Measurements from ENCODE around the gene TMEM243. TPM values are rescaled to one million over a fixed set of nuclear protein-coding genes. Genes with fewer than 3 reads are reported as not detected.
"Not testable (repeated sequence)": the region's sequence is repeated elsewhere in the genome, so short reads cannot be mapped to it uniquely, and the experiment has no call there.

Gene TMEM243
- total RNA-seq, result 10 to 100 TPM; 70.1 to 72.9 TPM

DNA sequence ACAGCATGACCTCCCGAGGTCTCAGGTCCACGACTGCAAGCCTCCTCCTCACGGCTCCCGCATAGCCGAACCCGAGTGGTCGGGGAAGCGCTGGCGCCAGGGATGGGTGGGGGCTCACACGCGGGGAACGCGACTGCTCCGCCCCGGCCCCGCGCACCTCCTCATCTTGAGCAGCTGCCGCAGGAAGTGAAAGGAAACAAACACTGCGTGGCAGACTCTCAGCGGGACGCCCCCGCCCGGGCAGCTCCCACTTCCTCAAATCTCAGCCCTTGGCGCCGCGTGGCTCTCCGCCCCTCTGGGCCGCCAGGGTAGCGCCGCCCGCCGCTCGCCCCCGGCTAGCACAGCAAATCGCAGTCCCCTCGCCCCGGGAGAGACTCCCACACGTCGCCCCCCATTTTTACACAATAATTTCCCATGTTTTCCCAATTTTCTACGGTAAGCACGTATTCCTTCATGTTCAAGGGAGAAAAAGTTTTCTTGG is at the start of gene TMEM243:
Gene TMEM243, minus strand, starts transcription at position 188 of the 481 bp plus-strand sequence. CDS start 229 bp downstream, outside the sequence.
- ChIA-PET POLR2A (interaction anchor here (1.0 to 6.4 kb wide), 5 partner anchors 9 to 161 kb away, joined by 4 to 67 read pairs (median 5); partner anchors contain the start of genes DMTF1 and ELAPOR2), CTCF (interaction anchor here (0.9 to 1.5 kb wide), 3 partner anchors 11 to 67 kb away, joined by 3 to 8 read pairs (median 3); partner anchors contain the start of gene DMTF1)

DNA sequence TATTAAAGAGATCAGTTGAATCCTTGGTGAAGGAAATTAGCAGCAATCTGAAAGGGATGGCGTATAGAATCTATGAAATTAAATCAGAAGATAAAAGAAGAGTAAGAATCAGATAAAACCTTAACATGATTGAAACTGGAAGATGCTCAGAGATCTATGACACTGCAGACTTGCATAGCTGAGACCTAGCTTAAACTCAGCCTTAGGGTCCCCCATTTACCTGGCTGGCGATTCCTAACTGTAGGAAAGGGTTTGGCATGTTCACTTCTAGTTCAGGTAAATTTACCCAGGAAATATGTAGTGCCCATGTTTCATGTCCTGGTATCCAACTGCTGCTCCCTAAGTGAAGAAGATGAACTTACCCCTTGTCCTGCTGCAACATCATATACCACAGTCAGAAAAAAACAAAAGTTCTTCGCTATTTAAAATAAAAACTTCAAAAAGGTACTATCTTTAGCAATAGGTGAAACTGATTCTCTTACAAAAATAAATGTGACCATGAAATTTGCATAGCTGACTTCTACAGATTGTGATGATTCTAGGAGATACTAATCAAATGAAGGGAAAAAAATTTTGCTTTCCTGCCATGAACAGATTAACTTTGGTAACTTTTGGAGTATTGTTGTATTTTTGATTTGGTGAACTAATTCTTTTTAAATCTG is 47.8 kb upstream of the TMEM243 start:
- ChIA-PET POLR2A (no interaction called here), CTCF (no interaction called here)

GRCh38 chr7:87263537-87263936 is 44.0 kb upstream of the TMEM243 start:
- CTCF ChIA-PET, result no interaction called here
- POLR2A ChIA-PET, result no interaction called here

GRCh38 chr7:87253589-87254087 is 34.1 kb upstream of the TMEM243 start:
- ChIA-PET CTCF (no interaction called here), POLR2A (no interaction called here)

DNA sequence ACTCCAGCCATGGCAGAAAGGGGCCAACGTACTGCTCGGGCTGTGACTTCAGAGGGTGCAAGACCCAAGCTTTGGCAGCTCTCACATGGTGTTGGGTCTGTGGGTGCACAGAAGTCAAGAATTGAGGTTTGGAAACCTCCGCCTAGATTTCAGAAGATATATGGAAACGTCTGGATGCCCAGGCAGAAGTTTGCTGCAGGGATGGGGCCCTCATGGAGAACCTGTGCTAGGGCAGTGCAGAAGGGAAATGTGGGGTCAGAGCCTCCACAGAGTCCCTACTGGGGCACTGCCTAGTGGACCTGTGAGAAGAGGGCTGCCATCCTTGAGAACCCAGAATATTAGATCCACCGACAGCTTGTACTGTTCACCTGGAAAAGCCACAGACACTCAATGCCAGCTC is 26.1 kb upstream of the TMEM243 start:
- CTCF ChIA-PET, POLR2A ChIA-PET: not testable (repeated sequence)

- CTCF ChIA-PET, POLR2A ChIA-PET: not testable (repeated sequence)
These were observed 19.0 kb upstream of the TMEM243 start for GRCh38 chr7:87238464-87239051.

- CTCF ChIA-PET, result no interaction called here
- POLR2A ChIA-PET, result no interaction called here
These were observed 15.4 kb upstream of the TMEM243 start for GRCh38 chr7:87234949-87235348.

DNA sequence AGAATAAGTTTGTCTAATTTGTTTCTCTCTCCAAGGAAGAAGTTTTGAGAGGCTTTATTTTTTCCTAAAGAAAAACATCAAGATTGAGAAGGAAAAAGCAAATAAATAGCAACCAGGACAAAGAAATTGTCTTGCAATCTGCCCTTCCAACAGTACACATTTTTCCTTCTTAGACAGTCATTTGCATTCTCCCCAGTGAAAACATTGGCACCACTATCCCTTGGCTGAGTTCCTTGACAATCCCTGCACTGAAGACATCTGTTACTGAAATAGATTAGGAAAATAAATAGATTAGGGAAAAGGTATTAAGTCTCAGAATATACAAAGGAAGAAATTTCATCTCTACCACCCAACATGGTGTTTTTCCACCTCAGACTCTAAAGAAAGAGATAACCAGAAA is 12.2 kb upstream of the TMEM243 start:
- ChIA-PET POLR2A (no interaction called here), CTCF (no interaction called here)

DNA sequence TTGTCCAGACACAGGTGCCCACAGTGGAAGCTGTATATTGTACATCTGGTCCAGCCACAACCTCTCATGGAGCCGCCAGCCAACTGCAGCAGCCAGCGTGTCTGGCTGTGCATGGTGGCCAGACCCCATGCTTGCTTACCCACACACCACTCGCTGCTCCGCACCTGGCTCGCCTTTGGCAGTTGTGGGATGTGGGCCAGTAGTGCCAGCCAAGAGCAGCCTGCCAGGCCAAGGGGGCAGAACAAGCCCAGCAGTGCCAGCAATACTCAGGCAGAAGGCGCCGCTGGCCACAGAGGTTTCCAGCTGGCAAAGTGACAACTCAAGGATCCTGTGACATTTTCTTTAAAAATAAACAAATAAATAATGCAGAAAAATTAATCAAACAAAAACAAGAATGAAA is 11.7 kb upstream of the TMEM243 start:
- ChIA-PET CTCF (interaction anchor here (1.1 kb wide), 1 partner anchor 12 kb away, joined by 3 read pairs; the partner anchor contains the start of gene TMEM243), POLR2A (interaction anchor here (0.8 kb wide), 1 partner anchor 11 kb away, joined by 4 read pairs; no protein-coding TSS in a partner anchor)

- ChIA-PET POLR2A (no interaction called here), CTCF (interaction anchor here (1.0 kb wide), 1 partner anchor 10 kb away, joined by 3 read pairs; no protein-coding TSS in a partner anchor)
These were observed 7.0 kb upstream of the TMEM243 start for GRCh38 chr7:87226495-87226894.

DNA sequence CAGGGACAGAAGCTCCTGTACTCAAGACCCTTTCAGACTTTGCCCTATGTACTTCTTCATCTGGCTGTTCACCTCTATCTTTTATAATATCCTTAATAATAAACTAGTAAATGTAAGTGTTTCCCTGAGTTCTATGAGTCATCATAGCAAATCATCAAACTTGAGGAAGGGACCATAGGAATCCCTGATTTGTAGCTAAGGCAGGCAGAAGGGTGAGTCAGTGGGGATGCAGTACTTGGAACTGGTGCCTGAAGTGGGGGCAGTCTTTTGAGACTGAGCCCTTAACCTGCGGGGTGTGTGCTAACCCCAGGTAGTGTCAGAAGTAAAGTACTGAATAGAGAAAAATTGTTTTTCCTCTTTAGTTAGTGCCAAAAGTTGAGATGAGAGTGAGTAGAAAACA is 6.2 kb upstream of the TMEM243 start:
- POLR2A ChIA-PET, result no interaction called here

GRCh38 chr7:87223666-87224065 is 4.1 kb upstream of the TMEM243 start:
- ChIA-PET CTCF (interaction anchor here (0.7 kb wide), 1 partner anchor 232 kb away, joined by 3 read pairs; no protein-coding TSS in a partner anchor), POLR2A (no interaction called here)

More for the DNA sequence above, 6.2 kb upstream of the TMEM243 start:
- CTCF ChIA-PET, result no interaction called here

DNA sequence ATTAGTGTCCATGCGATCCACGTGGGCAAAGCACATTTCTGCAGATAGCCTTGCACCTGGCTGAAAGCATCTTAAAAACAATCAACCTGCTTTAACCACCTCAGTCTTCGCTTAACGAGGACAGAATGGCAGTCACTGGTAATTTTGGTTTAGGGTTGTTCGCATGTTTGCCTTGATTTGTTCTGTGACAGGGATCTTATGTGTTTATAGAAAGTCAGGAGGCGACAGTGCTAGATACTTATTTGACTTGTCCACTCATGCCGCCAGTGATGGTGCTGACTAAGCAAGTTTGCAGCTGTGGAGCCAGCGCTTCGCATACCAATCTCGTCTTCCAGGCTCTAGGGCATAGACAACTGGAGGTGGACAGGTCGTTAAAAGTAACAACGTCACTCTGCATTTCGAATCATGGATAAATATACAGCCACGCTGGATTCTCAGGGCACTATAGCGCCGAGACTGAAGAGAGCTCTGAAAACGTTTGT is 1.2 kb upstream of the TMEM243 start:
- CTCF ChIA-PET, result interaction anchor here (0.6 to 1.5 kb wide), 4 partner anchors 10 to 294 kb away, joined by 3 to 4 read pairs (median 4); no protein-coding TSS in a partner anchor
- POLR2A ChIA-PET, result interaction anchor here (0.6 to 6.4 kb wide), 6 partner anchors 10 to 313 kb away, joined by 3 to 67 read pairs (median 5); partner anchors contain the start of gene DMTF1

DNA sequence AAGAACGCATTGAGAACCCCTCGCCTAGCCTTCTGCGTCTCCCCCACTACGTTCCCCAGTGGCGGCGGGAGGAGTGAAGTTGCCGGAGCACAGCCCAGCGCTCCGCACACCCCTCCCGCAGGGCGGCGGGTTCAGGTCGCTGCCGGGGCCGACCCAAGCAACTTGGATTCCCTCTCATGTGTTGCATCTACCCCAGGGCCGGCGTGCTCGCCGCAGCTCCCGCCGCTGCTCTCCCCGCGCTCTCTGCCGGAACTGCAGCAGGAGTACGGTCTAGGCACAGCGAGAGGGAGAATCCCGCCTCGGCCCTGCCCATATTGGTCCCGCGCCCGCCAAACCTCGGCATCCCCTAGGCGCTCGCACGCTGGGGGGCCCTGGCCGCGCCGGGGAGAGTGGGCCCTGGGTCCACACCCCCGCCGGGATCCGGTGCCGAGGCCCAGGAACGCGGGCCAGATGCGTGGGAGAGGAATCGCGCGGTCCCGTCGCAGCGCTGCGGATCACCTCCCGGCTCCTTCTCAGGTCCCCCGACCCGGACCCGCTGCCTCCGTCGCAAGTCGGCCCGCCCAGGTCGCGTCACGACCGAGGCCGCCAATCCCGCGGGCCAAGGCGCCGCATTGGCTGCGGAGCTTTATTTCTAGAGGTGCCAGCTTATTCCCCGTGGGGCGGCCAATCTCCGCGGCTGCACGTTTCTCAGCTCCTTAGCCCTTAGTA is 648 bp upstream of the TMEM243 start:
- ChIA-PET POLR2A (interaction anchor here (0.6 to 6.4 kb wide), 7 partner anchors 9 to 312 kb away, joined by 3 to 67 read pairs (median 5); partner anchors contain the start of gene DMTF1), CTCF (interaction anchor here (0.6 to 1.5 kb wide), 6 partner anchors 11 to 293 kb away, joined by 3 to 8 read pairs (median 4); partner anchors contain the start of gene DMTF1)

DNA sequence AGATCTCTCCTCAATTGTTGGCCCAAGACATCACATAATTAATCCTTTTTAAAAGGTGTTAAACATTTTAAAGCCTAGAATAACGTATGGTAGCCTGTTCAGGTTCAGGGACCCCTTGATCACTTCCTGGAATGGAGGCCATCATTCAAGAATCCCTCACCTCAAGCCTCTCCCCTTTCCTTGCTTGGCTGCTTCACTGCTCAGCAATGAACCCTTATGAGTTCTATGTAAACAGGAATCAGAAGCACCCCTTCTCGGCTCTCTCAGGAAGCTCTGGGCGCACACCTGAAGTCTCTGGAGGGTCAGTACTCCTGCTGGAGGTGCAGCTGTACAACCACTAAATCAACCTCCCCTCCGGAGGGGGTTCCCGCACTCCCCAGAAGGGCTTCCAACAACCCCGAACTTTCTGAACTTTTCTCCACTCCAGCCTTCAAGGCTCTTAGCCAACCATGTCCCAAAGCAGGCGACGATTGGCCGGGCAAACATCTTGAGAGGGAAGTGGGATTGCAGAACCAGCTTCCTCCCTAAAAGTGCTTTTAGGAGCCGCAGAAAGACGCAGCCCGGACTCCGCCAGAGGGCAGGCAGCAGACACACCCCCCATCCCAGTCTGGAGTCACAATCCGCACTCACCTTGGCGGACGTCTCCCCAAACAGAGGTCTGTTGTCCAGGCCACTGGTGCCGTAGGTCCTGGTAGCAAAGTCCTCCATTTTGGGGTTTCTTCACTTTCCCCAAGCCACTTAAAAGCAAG is 562 bp downstream of the TMEM243 start:
- ChIA-PET POLR2A (interaction anchor here (0.6 to 6.4 kb wide), 6 partner anchors 8 to 160 kb away, joined by 3 to 67 read pairs (median 5); partner anchors contain the start of genes DMTF1 and ELAPOR2), CTCF (interaction anchor here (0.9 to 1.5 kb wide), 3 partner anchors 12 to 67 kb away, joined by 3 to 8 read pairs (median 3); partner anchors contain the start of gene DMTF1)

GRCh38 chr7:87217983-87218653 is 1.4 kb downstream of the TMEM243 start:
- ChIA-PET CTCF (interaction anchor here (1.7 kb wide), 1 partner anchor 66 kb away, joined by 8 read pairs; the partner anchor contains the start of gene DMTF1), POLR2A (interaction anchor here (1.2 to 6.4 kb wide), 3 partner anchors 15 to 159 kb away, joined by 6 to 67 read pairs (median 7); partner anchors contain the start of genes DMTF1 and ELAPOR2)

DNA sequence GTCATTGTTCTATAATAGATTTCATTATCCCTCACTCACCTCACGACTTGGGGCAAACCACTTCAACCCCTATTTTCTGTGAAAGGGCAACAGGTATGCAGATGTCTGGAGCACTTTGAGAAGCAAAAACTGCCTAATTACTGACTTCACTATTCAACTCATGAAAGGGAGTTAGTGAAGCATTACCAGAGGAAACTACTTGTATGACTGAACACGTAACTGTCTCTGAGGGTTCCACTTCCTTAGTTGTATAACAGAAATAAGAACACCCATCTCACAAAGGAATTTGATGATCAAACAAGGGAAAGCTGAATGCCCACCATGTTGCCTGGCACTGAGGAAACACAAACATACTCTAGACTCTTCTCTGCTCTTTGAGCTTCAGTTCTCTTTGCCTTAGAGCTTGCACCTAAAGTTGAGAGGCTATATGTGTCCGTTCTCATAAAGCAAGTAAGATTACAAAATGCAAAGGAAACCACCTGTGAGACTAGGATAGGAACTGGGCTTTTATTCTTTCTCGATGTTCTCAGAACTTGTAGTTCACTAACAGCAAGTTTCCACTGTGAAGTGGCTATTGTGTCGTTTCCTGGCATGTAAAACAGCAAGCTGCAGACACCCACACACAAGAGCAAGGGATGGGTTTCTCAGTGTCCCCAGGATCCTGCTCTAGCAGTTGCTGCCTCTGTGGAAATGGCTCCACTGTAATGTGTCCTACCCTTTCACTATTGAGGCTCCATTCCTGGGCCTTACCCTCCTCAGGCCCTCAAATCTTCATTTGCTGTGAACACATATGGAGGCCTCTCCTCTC is 2.6 kb downstream of the TMEM243 start:
- ChIA-PET CTCF (interaction anchor here (1.7 kb wide), 1 partner anchor 64 kb away, joined by 8 read pairs; the partner anchor contains the start of gene DMTF1), POLR2A (interaction anchor here (1.2 to 6.4 kb wide), 3 partner anchors 14 to 158 kb away, joined by 6 to 67 read pairs (median 7); partner anchors contain the start of genes DMTF1 and ELAPOR2)
